Activated naive CD8-positive, alpha-beta T cell (primary cell): ENCODE data around the gene SPATA6L.

Source experiments
- H3K27ac Mint-ChIP-seq: one replicate; pipeline ENCODE4 v1.8.0; 2021; ENCODE audit warnings: mixed read lengths
- H3K27me3 Mint-ChIP-seq: one replicate; pipeline ENCODE4 v1.8.0; 2021; ENCODE audit warnings: mixed read lengths
- H3K36me3 Mint-ChIP-seq: one replicate; pipeline ENCODE4 v1.8.0; 2021; ENCODE audit warnings: mixed read lengths
- H3K4me1 Mint-ChIP-seq: one replicate; pipeline ENCODE4 v1.8.0; 2021; ENCODE audit warnings: low read depth, mixed read lengths
- H3K4me3 Mint-ChIP-seq: one replicate; pipeline ENCODE4 v1.8.0; 2021; ENCODE audit warnings: mild to moderate bottlenecking, mixed read lengths
- H3K9me3 Mint-ChIP-seq: one replicate; pipeline ENCODE4 v1.8.0; 2021; ENCODE audit warnings: low read depth, mixed read lengths

The SPATA6L gene

DNA sequence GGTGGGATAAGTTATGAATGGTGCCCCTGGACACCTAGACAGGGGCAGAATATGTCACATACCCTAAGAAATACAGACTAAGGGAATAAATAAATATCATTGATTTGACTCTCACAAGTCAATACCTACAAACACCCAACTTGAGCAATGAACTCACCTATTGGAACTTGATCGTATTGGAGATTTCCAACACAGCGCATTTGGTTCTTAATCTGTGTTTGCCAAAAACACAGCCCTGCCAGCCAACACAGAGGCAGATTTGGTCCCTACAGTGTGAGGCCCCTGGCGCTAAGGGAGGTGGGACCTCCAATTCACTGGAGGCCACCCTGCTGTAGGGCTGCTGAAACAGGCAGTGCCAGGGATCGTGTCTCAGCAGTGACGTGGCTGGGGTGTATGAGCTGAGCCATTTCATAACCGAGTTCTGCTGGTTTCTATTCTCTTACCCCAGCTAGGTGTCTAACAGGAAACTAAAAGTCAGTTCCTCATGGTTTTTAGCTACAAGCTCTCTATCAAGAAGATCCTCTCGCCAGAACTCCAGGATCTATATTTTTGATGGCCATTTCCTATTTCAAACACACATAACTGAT lies 91.5 kb downstream of the SPATA6L start:
- Mint-ChIP-seq H3K27ac (no peak overlapping the region), H3K4me1 (peaks cover 24% of the 10 kb centered on the region), H3K27me3 (no peaks in the 10 kb centered on the region), H3K4me3 (no peak overlapping the region), H3K36me3 (peaks cover 5% of the 10 kb centered on the region), H3K9me3 (no peaks in the 10 kb centered on the region)

DNA sequence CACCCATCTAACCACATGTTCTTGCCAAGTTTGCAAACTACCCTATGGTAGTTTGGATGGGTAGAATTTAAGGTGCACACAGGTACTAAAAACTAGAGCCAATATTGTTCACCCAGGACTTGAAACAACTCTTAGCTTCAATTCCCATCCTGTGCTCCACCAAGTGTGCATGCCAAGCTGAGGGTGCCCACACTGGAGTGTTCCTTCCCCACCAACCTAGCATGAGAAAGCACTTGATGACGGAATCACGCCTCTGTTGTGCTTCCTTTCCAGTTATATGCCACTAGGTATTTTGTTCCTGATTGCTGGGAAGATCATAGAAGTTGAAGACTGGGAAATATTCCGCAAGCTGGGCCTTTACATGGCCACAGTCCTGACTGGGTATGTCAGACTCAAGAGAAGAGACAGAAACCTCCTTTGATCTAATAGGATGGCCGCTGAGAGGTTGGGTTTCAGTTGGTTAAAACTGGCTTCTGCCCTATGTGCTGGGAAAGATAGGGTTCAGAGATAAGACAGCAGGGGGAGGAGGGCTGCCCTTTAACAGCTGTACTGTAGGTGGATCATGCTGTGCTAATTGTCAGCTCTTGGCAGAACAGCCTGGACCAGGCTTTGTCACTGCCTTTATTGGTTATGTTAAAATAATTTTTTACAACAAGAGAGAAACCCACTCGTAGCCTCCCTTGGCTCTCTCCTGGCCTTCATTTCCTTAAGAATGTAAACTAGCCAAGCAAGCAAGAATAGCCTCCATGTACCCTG lies 92.5 kb downstream of the SPATA6L start:
- Mint-ChIP-seq H3K4me1 (peaks cover 24% of the 10 kb centered on the region), H3K27me3 (no peaks in the 10 kb centered on the region), H3K9me3 (no peaks in the 10 kb centered on the region), H3K36me3 (peaks cover 7% of the 10 kb centered on the region), H3K27ac (no peak overlapping the region), H3K4me3 (no peak overlapping the region)

DNA sequence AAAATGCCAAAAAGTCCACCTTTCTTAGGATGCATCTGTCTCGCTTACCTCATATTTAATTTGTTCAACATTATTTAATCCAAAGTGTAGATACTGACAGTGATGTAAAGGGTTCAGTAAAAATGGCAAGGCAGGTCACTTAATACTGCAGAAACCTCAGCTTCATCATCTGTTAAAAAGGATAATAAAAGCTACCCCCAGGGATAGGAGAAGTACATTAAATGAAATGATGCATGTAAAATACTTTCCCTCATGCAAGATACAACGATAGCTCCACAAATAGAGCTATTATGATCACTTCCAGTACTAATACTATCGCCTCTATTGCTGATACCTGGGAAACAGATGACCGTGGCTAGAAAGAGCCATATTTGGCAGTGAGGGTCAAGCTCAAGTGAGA lies 93.1 kb downstream of the SPATA6L start:
- Mint-ChIP-seq H3K36me3 (peaks cover 5% of the 10 kb centered on the region), H3K4me1 (peaks cover 24% of the 10 kb centered on the region), H3K27me3 (no peaks in the 10 kb centered on the region), H3K27ac (no peak overlapping the region), H3K4me3 (no peak overlapping the region), H3K9me3 (no peaks in the 10 kb centered on the region)

DNA sequence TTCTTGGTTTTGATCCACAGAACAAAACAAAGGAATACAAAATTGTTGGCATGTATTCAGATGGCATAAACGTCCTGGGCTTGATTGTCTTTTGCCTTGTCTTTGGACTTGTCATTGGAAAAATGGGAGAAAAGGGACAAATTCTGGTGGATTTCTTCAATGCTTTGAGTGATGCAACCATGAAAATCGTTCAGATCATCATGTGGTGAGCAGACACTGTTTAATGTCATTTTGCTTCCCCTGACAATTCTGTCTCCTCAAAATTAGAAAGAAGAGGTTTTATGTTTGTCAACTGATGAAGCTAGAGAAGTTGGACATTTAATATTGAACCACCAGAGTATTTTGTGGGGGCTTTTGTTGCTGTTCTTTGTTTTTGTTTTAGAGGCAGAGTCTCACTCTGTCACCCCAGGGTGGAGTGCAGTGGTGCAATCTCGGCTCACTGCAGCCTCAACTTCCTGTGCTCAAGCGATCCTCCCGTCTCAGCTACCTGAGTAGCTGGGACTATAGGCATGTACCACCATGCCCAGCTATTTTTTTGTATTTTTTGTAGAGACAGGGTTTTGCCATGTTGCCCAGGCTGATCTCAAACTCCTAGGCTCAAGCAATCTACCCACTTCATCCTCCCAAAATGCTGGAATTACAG lies 94.0 kb downstream of the SPATA6L start:
- Mint-ChIP-seq H3K4me3 (peak overlapping the region; percentile 41), H3K27me3 (no peaks in the 10 kb centered on the region), H3K4me1 (peaks cover 24% of the 10 kb centered on the region), H3K9me3 (no peaks in the 10 kb centered on the region), H3K36me3 (peaks cover 4% of the 10 kb centered on the region), H3K27ac (no peak overlapping the region)

DNA sequence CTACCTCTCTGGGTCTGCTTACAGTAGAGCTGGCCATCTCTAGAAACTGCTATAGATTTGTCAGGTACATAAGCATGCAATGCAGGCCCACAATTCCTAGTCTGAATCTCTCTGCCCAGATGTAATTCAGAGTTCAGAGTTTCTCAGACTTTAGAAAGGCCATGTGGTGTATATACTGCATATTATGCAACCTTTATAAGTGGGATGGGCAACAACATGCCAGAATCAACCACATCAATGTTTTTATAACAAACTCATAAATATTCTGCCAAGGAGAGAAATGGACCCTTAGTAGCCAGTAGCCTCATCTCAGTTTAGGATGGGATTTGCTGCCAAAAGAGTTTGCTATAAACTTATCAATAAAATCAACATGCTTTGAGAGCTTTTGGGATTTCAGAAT lies 97.2 kb downstream of the SPATA6L start:
- H3K36me3 Mint-ChIP-seq, result peaks cover 4% of the 10 kb centered on the region
- H3K27me3 Mint-ChIP-seq, result no peaks in the 10 kb centered on the region
- peaks cover 3% of the 10 kb centered on the region for H3K9me3 Mint-ChIP-seq
- H3K27ac Mint-ChIP-seq, result no peak overlapping the region
- H3K4me1 Mint-ChIP-seq, result peaks cover 30% of the 10 kb centered on the region
- H3K4me3 Mint-ChIP-seq, result no peak overlapping the region

DNA sequence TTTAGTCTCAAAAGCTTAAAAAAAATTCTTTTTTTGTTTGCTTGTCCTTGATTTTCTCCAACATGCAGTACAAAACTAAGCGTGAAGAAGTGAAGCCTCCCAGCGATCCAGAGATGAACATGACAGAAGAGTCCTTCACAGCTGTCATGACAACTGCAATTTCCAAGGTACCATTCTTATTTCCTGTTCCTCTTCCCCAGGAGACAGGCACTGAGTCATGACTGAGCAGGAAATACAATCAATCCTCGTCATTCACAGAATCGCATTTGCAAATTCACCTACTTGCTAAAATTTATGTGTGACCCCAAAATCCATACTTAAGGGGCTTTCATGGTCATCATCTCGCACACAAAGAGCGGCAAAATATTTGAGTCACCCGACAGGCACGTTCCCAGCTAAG lies 98.7 kb downstream of the SPATA6L start:
- no peak overlapping the region for H3K4me3 Mint-ChIP-seq
- peaks cover 4% of the 10 kb centered on the region for H3K36me3 Mint-ChIP-seq
- peaks cover 30% of the 10 kb centered on the region for H3K4me1 Mint-ChIP-seq
- peaks cover 3% of the 10 kb centered on the region for H3K9me3 Mint-ChIP-seq
- H3K27ac Mint-ChIP-seq, result no peak overlapping the region
- no peaks in the 10 kb centered on the region for H3K27me3 Mint-ChIP-seq

DNA sequence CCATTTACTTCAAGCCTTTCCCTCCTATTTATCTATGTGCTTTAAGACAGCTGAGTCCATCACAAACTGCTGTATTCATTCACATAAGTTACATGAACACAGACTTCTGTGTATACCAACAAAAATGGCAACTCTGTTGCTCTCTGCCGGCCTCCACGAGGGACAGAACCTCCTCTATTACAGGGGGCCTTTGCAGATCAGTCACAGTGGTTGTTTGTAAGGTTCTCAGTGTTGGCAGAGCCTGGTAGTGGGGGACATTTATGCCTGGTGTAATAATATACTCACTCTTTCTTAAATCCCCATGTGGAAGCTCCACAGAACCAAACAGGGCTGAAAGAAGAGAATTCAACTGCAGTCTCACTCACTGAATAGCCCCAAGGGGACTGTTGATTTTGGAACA lies 99.5 kb downstream of the SPATA6L start:
- no peak overlapping the region for H3K27ac Mint-ChIP-seq
- H3K36me3 Mint-ChIP-seq, result peaks cover 4% of the 10 kb centered on the region
- no peak overlapping the region for H3K4me3 Mint-ChIP-seq
- peaks cover 22% of the 10 kb centered on the region for H3K4me1 Mint-ChIP-seq
- H3K27me3 Mint-ChIP-seq, result no peaks in the 10 kb centered on the region
- H3K9me3 Mint-ChIP-seq, result peaks cover 3% of the 10 kb centered on the region

DNA sequence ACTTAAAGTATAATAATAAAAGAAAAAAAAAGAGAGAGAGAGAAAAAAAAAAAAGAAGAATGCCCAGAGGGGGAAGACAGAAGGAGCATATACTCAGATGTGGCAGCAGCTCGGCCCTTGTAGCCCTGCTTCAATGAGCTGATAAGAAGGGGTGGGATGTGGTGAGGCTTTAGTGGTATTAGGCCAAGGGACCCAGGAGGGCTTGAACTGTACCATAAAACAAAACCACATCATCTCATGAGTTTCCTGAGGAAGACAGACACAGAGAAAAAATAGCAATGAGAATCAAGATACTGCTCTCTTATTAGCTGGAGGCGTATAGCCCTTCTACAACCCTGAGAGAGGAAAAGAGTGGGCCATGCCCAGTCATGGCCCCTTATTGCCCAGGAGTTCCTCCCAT lies 103.2 kb downstream of the SPATA6L start:
- peaks cover 20% of the 10 kb centered on the region for H3K4me1 Mint-ChIP-seq
- H3K4me3 Mint-ChIP-seq, result no peak overlapping the region
- H3K27me3 Mint-ChIP-seq, result no peaks in the 10 kb centered on the region
- no peak overlapping the region for H3K27ac Mint-ChIP-seq
- H3K9me3 Mint-ChIP-seq, result peaks cover 3% of the 10 kb centered on the region
- H3K36me3 Mint-ChIP-seq, result peaks cover 2% of the 10 kb centered on the region

DNA sequence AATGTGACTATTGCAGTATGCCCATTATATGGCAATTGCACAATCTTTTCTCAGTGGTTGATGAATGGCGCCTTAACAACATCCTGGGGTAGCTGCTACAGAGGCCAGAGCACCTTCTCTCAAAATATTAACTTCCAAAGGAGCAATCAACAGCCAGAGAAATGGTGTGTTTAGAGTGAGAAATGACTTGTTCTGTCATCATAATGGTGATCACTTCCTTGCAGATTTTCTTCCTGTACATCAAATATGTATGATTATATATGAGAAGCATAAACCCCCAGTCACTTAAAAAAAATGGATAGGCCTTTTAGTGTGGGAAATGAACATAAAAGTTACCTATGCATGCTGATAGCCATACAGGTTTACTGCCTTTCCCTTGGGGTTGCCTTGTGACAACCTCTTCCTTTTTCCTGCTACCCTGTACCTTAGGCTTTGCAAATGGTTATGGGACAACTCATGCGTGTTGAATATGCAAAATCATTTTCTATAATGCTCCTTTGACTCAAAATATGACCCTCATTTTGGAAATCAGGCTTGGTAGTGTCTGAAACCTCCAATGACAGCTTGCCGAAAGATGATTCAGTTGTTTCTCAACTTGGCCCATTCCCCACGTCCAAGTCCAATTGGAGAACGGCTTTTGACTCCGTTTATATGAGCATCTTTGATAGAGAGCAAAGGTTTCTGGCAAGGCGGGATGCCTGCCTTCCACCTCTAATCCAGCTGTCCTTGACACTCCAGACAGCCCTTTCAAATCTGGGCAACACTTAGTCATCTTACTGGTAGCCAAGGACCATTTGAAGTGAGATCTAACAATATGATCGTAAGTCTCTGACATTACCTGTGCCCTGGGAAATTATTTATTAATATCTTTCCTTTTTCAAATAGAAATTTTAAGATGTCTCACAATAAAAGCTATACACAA lies 106.8 kb downstream of the SPATA6L start:
- Mint-ChIP-seq H3K36me3 (no peaks in the 10 kb centered on the region), H3K4me3 (no peak overlapping the region), H3K9me3 (no peaks in the 10 kb centered on the region), H3K4me1 (peaks cover 26% of the 10 kb centered on the region), H3K27me3 (no peaks in the 10 kb centered on the region), H3K27ac (no peak overlapping the region)

DNA sequence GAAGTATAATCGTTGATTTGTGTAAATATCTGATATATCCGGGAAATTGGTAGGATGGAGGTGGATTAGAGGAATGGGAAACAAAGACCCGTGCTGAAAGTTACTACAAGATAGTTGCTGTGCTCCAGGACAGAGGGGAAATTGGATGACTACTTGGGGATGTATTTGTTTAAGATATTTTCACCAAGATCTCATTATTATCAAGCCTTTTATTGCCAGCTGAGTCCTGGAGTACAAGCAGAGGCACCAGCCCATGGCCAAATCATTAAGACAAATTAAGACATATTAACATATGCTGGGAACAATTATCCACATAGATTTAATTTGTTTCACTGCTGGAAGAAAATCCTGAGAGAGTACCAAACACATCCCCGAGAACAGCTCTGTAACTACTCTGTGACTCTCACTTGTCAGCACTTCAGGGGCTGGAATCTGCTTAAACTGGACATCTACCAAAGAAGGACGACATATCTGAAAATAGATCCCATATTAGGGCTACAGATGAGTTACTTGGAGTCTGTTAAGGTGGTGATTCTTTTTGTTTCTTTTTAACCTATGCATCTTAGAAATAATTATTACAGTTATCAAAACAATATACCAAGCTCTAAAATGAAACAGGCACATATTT lies 107.8 kb downstream of the SPATA6L start:
- H3K27ac Mint-ChIP-seq, result no peak overlapping the region
- no peaks in the 10 kb centered on the region for H3K9me3 Mint-ChIP-seq
- no peaks in the 10 kb centered on the region for H3K36me3 Mint-ChIP-seq
- no peaks in the 10 kb centered on the region for H3K27me3 Mint-ChIP-seq
- H3K4me3 Mint-ChIP-seq, result no peak overlapping the region
- peaks cover 20% of the 10 kb centered on the region for H3K4me1 Mint-ChIP-seq

DNA sequence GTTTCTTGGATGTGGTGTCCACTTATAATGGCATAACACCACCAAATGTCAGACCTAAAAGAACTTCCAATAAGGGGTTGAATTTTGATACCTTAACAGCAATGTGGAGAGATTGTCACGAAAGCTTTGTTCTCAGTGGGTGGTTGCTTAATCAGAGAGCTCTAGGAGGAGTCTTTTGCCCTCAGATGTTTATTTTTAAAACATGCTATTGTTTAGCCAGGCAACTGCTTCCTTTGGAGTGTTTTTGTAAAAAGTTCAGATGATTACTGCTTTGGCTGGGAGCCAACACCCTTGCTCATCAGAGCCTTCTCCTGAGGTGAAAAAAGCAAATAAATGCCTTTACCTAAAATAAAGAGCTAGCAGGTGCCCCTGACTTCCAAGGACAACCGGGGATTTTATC lies 111.0 kb downstream of the SPATA6L start:
- no peak overlapping the region for H3K4me3 Mint-ChIP-seq
- no peaks in the 10 kb centered on the region for H3K9me3 Mint-ChIP-seq
- peaks cover 31% of the 10 kb centered on the region for H3K4me1 Mint-ChIP-seq
- no peak overlapping the region for H3K27ac Mint-ChIP-seq
- no peaks in the 10 kb centered on the region for H3K36me3 Mint-ChIP-seq
- no peaks in the 10 kb centered on the region for H3K27me3 Mint-ChIP-seq

DNA sequence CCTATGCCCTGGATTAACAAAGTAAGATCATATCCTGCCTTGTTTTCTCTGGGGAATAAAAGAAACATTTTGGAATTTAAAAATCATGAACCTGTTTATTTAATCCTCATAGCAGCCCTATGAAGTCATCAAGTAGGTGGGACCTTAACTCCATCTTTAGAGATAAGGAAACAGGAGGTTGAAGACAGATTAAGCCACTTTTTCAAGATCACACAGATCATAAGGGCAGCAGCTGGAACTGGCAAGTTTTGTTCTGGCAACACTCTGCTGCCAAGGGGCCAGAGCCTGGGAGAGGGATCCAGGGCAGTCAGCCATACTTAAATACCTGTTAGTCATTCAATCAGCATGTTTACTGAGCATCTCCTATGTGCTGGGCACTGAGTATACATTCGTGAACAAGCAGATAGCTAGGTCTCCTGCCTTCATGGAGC lies 112.3 kb downstream of the SPATA6L start:
- no peaks in the 10 kb centered on the region for H3K27me3 Mint-ChIP-seq
- H3K27ac Mint-ChIP-seq, result no peak overlapping the region
- no peaks in the 10 kb centered on the region for H3K9me3 Mint-ChIP-seq
- peaks cover 39% of the 10 kb centered on the region for H3K4me1 Mint-ChIP-seq
- no peak overlapping the region for H3K4me3 Mint-ChIP-seq
- H3K36me3 Mint-ChIP-seq, result no peaks in the 10 kb centered on the region

DNA sequence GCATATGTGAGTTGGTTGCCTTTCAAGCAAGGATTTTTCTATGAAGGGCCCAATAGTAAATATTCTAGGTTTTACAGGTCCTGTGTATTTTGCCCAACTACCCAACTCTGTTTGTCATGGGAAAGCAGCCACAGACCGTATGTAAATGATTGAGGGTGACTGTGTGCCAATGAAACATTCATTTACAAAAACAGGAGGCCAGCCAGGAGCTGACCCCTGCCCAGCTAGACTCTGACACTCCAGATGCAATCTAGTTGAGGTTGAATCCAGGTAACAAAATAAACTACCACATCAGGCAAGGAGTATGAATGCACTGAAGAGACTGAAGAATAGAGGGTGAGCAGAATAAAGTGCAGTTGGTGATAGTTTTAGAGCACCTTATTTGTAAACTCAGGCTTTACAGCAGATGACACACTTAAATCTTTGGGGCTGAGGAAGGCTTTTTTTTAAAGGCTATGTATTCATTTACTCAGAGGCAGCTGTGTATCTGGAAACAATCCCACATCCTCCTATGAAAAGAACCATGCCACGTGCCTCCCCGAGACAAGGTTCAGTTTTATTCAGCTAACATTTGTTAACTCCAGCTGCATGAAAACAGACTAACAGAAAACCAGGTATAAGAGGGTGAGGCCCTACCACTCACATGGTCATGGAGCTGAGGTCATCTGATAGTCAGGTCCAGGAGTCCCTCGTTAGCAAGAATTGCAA lies 115.3 kb downstream of the SPATA6L start:
- H3K36me3 Mint-ChIP-seq, result no peaks in the 10 kb centered on the region
- H3K9me3 Mint-ChIP-seq, result no peaks in the 10 kb centered on the region
- no peak overlapping the region for H3K4me3 Mint-ChIP-seq
- peaks cover 60% of the 10 kb centered on the region for H3K4me1 Mint-ChIP-seq
- no peaks in the 10 kb centered on the region for H3K27me3 Mint-ChIP-seq
- H3K27ac Mint-ChIP-seq, result peak overlapping the region; percentile 30

DNA sequence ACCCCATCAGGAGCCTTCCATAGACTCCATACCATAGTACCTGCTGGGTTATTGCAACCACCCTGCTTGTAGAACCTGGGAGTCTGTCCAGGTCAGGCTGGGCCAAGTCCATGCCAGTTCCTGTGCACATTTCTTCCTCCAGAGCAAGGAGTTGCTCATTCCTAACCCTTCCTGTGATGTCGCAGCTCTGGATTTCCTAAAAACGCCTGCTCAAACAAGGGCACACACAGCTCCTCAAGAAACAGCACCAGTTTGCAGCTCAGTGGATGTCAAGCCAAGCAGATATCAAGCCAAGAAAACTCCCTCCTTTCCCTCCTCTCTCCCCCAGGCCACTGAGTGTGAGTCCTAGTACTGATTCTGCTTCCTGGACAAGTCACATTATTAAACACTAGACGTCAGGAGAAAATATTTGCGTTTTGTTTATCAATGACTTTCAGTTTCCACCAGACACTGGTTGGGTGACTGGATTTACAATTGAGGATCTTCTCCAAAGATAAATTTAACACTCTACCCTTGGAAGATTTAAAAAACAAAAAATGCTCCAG lies 116.5 kb downstream of the SPATA6L start:
- Mint-ChIP-seq H3K4me3 (no peak overlapping the region), H3K9me3 (no peaks in the 10 kb centered on the region), H3K4me1 (peaks cover 53% of the 10 kb centered on the region), H3K27ac (no peak overlapping the region), H3K36me3 (no peaks in the 10 kb centered on the region), H3K27me3 (no peaks in the 10 kb centered on the region)
